Measurements from ENCODE around the gene NCBP2L. TPM values are rescaled to one million over a fixed set of nuclear protein-coding genes. Genes with fewer than 3 reads are reported as not detected.

NCBP2L gene
- total RNA-seq, 1 donor from 2014 or later: not detected

- peak overlapping the region; percentile 63 for H3K4me3 ChIP-seq (ENCODE audit: low read depth, low read length)
- TF ChIP-seq, protein P1, sequence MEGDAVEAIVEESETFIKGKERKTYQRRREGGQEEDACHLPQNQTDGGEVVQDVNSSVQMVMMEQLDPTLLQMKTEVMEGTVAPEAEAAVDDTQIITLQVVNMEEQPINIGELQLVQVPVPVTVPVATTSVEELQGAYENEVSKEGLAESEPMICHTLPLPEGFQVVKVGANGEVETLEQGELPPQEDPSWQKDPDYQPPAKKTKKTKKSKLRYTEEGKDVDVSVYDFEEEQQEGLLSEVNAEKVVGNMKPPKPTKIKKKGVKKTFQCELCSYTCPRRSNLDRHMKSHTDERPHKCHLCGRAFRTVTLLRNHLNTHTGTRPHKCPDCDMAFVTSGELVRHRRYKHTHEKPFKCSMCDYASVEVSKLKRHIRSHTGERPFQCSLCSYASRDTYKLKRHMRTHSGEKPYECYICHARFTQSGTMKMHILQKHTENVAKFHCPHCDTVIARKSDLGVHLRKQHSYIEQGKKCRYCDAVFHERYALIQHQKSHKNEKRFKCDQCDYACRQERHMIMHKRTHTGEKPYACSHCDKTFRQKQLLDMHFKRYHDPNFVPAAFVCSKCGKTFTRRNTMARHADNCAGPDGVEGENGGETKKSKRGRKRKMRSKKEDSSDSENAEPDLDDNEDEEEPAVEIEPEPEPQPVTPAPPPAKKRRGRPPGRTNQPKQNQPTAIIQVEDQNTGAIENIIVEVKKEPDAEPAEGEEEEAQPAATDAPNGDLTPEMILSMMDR (conservative IDR thresholded peaks at IDR 0.05; ENCODE audit: low read depth, low read length): no peak
- DNase-seq (ENCODE audit: low read depth): no peak
Measured at GRCh38 chrX:107775000-107775733, 2.4 kb upstream of the NCBP2L start.

GRCh38 chrX:107775734-107776511, 1.6 kb upstream of the NCBP2L start, which contains the start of gene TSC22D3:
TSS of gene TSC22D3 (minus strand) at chrX:107775787. CDS start at chrX:107775419, 368 bp downstream.
- TF ChIP-seq, protein P1 (conservative IDR thresholded peaks at IDR 0.05; ENCODE audit: low read depth, low read length): no peak
- peak; percentile 19 for DNase-seq (ENCODE audit: low read depth)
- peak within 1 kb of the TSS; percentile 63 for H3K4me3 ChIP-seq (ENCODE audit: low read depth, low read length)

DNA sequence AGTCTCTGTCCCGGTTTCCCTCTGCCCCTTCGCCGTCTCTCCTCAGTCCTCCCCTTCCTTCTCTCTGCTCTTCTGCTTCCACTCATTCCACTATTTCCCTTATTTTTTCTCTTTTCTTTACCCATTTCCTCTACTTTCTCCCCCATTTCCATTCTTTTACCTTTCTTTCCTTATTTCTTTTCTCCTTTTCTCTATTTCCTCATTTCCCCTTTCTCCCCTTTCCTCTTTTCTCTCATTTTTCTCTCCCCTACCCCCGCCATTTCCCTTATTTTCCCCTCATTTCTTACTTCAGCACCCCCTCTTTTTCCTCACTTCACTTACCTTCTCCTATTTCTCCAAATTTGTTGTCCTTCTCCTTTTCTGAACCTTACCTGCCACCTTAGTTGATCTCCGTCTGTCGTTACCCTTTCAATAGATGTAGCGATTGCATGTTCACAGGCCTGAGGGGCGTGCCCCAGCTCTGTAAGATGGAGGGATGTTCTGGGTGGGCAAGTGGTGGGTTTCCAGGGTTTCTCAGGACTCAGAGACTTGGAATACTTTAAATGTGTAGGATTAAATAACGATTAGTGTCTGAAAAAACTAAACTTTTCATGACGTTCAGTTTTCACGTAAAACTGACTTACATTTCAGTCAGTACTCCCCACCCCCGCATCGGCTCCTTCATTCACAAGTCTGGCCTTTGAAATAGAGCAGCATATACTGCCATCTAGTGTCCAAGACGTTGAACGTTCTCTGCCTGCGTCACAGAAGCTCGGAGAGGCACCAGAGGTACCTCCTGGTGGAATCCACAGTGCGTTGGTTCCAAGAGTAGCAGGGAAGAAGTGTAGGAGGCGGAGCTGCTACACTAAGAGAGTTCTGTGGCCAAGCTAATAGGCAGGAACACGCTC, 641 bp upstream of the NCBP2L start:
- peak overlapping the region; percentile 63 for H3K4me3 ChIP-seq (ENCODE audit: low read depth, low read length)
- TF ChIP-seq, protein P1 (conservative IDR thresholded peaks at IDR 0.05; ENCODE audit: low read depth, low read length): peak; percentile 62
- peak; percentile 50 for DNase-seq (ENCODE audit: low read depth)

GRCh38 chrX:107780525-107780924, 3.0 kb downstream of the NCBP2L start:
- no peak overlapping the region for H3K4me3 ChIP-seq (ENCODE audit: low read depth, low read length)
- TF ChIP-seq, protein P1 (conservative IDR thresholded peaks at IDR 0.05; ENCODE audit: low read depth, low read length): no peak
- no peak for DNase-seq (ENCODE audit: low read depth)

DNA sequence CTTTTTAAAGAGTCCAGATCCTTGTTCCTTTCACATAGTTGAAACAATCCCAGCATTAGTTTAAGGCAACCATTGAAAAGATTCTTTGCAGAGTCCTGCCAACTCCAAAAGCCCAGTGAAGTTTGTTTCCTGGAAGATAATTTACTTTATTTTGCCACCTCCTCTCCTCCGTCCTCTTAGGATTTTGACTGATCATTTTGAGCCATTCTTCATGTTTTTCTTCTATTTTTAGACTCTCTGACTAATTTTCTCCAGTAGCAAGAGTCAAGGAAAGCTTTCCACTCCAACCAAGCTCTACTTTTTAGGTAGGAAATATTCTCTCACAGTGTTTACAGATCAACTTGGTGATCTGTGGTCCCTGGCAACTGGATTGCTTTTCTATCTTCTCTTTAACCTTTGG, 10.3 kb downstream of the NCBP2L start:
- no peak for DNase-seq (ENCODE audit: low read depth)
- TF ChIP-seq, protein P1 (conservative IDR thresholded peaks at IDR 0.05; ENCODE audit: low read depth, low read length): no peak
- H3K4me3 ChIP-seq (ENCODE audit: low read depth, low read length): no peak overlapping the region

GRCh38 chrX:107804427-107804826, 26.9 kb downstream of the NCBP2L start:
- no peak for DNase-seq (ENCODE audit: low read depth)
- TF ChIP-seq, protein P1 (conservative IDR thresholded peaks at IDR 0.05; ENCODE audit: low read depth, low read length): no peak
- H3K4me3 ChIP-seq (ENCODE audit: low read depth, low read length): no peak overlapping the region
